HUDEP-2 (cell line): Measurements from ENCODE around the gene DRICH1.
"Not testable (repeated sequence)": the region's sequence is repeated elsewhere in the genome, so short reads cannot be mapped to it uniquely, and the experiment has no call there.

Experiments used
- DNase-seq, 76 experiments: peaks; one replicate each; lab custom pipeline; 2025; ENCODE audit not compliant: unreplicated experiment in 76 of 76; lab: John Stamatoyannopoulos, UW

The DRICH1 gene

DNA sequence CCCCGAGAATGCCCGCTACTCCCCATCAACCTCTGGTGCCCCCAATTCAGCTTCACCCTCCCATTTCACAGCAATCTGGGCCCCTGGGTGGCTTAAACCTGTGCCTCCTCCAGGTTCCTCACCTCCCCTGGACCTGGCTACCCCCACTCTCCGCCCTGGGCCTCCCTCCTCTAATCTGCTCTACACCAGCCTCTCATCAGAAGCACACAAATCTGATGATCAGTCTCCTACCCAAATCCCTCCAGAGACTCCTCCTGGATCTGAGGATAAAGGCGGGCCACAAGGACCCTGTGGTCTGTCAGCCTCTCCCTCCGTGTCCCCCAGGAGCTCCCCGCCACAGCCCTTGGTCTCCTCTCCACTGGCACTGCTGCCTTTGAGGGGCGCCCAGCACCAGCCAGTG, 28.9 kb downstream of the DRICH1 start:
- no peak for DNase-seq

DNA sequence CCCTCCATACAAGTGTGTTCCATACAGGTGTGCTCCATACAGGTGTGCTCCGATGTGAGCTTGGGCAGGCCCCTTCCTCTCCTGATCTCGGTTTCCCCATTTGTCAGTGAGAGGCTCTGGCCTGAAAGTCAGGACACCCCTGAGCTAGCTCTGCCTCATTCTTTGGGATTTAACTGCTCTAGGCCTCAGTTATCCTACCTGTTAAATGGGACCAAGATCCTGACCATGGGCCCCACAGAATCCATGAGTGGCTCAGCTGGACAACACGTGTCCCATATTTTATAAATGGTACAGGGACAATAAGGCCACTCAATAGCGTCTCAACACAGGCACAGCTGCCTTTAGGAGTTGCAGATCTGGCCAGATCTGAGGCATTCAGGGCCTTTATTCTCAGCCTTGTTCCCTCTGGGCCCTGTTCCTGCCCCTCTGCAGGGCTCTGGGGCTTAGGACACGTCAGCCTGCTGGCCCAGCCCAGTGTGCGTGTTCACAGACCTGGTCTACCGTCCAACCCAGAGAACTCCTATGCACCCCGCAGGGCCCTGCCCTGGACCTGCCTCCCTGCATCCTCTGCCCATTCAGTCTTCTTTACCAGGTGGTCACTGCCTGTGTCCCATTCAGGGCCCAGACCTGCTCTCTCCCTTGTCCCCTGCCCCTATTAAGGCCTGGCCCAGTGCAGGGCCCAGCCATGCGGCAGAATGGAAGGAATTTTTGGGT, 33.2 kb downstream of the DRICH1 start:
- DNase-seq: no peak

DNA sequence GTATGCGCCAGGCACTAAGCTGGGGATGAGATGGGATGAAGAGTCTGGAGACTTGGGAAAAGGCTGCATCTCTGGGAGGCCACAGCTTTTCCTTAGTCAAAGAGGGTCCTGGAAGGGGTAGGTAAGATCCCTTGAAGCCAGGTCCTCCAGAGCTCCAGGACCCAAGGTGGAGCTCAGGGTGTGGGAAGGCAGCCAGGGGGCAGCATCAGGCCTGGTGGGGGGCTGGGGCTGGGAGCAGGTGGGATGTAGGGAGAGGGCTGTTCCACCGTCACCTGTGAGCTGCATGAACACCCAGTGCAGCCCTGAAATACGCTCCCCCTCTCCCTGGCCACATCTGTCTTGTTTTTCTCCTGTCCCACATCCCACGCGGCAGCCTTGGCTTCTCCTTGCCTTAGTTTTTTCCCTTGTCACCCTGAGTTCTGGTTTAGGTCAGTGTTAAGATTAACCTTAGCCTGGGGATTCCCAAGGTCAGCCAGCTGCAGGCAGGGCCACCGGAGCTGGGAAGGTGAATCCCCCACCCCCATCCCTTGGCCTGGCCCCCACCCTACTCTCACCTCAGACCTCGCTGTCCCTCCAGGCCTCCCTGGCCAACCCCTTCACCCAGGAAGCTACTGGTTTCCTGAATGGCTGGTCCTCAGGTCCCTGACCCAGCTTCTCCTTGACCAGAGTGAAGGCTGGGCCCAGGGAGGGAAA, 34.4 kb downstream of the DRICH1 start:
- DNase-seq: not testable (repeated sequence)

DNA sequence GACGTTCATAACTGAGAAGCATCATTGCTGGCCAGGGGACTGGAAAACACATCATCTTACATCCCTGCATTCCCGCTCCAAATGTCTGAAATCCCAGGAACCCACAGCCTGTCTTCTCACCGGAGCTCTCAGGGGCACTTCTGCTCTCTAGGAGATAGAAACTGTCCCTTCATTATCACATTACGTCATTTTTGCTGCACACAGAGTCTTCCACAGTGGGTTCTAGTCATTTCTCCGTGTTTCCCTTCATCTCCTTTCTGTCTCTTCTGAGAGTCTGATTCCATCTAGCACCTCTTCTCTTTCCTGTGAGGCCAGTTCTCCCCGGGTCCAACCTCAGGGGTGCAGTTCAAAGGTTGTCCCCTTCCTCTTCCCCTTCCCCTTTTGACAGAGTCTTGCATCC, 36.2 kb downstream of the DRICH1 start:
- DNase-seq: not testable (repeated sequence)

DNA sequence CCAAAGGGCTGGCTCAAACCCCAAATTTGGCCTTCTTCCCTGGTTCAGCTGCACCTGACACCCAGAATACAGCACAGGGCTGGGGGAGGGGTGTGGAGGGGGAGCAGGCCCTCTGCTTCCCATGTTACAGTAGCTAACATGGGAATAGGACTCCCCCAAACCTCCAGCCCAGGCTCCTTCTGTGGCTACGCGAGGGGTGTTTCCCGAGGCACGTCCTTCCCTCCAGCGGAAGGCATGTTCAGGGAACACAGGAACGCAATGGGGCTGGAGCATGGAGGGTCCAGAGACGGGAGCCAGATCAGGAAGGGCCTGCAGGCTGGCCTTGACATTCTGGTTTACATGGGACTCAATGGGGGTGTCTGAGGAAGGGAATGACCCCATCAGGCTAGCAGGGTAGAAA, 40.3 kb downstream of the DRICH1 start:
- DNase-seq: no peak

DNA sequence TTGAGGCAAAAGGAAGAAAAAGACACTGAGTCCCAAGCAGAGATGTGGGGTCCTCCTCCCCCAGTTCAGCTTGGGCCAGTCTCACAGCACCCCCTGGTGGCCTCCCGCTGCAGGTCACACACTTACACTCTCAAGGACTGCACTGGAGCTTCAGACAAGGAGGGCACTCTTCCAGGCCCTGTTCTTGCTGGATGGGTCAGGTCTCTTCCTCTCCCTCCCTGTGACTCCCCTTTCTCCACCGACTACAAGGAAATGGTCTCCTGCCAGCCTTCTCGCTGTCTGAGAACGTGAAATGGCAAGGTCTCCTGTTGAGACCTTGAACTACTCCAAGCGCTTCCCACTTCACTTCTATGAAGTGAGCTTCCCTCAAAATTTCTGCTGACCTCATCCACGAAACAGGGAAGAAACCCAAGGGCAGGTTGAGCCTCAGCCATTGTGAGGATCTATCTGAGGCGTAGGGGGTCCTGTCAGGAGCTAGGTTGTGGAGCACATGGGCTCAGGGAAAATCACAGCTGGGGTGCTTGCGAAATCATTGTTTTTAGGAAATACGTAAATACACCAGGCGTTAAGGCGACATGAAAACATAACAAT, 40.8 kb downstream of the DRICH1 start:
- DNase-seq: peak in 36 of 76 experiments; percentile 6 to 62 (median 26)

DNA sequence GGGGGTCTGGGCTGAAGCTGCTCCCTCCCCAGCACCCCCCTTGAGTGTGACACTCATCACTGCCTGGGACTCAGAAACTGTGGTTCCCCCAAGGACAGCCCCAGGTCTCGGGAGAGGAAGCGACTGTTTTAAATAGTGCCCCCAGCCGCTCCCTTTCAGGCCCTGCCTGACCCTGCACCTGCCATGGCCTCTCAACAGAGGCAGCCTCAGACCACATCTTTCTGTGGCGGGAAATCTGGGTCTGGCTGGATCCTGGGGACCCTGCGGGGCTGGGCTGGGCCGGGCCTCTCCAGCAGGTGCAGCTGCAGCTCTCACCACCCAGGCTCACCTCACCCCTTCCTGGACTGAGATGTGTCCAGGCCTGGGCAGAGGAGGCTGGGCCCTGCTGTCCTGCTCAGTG, 48.3 kb downstream of the DRICH1 start:
- no peak for DNase-seq

DNA sequence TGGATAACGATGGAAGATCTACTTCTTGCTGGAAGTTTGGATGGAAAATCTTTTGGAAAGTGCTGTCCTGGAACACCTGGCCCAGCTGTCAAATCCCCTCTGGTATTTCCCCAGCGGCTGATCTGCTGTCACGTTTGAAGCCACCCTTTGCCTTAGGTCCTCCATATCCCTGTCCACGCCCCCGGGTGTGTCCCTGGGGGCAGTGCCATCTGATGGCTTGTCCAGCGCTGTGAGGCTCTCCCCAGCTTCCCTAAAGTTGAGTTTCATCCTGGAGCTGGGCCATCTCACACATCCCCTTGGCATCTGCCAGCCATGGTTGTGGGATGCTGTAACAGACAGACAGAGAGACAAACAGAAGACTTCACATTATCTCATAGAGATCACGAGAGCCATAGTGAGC, 49.0 kb downstream of the DRICH1 start:
- no peak for DNase-seq

DNA sequence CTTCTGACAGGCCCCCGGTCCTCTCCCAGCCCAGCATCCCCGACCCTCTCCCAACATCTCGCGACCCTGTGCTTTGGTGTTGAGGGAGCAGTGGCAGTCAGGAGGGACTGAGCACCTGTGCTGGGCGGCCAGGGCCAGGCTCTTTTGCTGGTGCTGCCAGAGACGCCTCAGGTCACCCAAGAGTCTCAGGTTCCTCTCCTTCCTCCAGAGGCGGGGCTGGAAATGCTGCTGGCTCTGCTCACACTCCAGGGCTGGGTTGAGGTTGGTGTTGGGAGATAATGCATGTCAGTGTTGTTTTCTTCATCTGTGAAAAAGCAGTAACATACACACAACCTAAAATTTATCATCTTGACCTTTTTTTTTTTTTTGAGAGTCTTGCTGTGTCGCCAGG, 50.9 kb downstream of the DRICH1 start:
- DNase-seq: peak in 2 of 76 experiments; percentile 5 to 15

DNA sequence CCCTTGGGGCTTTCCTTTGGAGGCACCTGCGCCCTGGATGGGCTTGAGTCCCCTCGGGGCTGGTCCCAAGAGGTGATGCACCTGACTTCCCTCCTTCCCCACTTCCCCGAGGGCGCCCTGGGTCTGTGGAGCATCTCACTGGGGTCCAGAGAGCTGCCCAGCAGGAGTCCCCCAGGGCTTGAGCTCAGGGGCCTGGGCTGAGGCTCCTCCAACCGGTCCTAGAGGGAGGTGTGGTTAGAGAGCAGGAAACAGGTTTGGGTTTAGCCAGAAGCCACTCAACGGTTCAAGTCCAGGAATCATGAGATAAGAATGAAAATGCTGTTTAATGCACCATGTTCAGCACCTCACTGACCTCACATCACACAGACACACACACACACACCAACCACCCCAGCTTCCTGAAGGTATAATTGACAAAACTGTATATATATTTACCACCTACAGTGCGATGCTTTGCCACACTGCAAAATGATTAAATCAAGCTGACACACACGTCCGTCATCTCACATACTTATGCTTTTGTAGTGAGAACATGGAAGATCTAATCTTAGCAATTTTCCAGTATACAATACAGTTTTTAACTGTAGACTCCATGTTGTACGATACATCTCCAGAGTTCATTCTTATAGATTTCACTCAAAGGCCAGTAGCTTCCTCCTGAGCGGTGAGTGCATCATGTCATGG, 51.4 kb downstream of the DRICH1 start:
- DNase-seq: peak in 1 of 76 experiments; percentile 8

DNA sequence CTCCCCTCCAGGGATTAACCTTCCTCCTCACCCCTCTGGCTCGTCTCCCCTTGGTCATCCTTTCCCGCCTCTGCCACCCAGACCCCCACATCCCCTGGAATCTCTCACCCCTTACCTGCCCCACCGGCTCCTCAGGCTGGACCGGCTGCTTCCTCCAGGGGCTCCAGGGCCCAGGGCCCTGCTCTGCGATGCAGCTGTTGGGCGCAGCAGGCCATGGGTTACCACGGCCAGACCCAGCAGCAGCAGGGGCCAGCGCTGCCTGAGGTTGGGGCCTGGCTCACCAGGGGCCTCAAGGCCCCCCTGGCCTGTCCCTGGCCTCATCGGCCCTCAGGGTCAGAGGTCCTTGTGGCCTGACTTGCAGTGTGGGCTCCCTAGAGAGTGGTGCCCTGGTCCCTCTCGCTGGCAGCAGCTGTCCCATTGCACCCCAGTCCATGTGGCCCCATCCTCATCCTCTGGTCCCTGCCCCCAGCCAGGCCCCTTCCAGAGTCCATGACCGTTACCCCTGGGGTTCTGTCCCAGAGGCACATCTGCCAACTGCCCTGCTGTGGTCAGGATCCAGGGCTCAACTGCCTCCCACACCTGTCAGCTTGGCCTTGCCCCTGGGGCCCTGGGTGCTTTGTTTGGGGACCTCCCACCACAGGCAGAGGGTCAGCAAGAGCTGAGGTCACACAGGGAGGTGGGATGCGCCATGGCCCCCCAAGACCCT, 52.1 kb downstream of the DRICH1 start, which contains the start of gene IGLL1:
TSS of gene IGLL1 (minus strand) at position 421 of the 706 bp plus-strand sequence. CDS start at position 321, 100 bp downstream.
- no peak for DNase-seq

DNA sequence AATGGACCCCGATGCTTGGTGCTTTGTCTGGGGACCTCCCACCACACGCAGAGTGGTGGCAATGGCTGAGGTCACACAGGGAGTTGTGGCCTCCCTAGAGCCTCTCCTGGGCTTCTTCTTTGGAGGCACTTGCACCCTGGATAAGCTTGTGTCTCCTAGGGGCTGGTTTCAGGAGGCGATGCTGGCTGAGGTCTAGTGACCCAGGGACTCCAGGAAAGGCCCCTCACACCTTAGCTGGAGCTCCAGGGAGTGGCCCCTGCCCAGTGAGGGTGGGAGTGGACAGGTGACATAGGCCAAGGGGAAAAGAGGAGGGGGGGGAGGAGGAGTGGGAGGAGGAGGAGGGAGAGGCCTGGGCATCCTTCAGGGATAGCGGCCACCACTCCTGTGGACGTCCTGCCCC, 52.8 kb downstream of the DRICH1 start:
- DNase-seq: no peak

DNA sequence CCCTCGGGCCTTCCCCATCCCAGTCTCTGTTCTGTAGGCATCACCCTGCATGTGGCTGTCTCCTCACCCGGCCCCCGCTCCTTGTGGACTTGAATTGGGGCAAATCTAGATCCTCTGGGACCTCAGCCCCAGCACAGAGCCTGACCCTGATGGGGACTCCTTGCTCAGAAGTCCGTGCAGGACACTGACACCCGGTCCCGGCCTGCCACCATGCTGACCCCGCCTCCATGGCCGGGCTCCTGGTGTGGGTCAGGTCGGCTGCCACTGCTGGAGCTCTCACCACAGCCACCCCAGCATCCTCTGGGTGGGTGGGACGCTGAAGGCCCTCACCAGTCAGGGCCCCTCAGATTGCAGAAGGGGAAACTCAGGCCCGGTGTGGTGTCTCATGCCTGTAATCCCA, 53.8 kb downstream of the DRICH1 start:
- no peak for DNase-seq

DNA sequence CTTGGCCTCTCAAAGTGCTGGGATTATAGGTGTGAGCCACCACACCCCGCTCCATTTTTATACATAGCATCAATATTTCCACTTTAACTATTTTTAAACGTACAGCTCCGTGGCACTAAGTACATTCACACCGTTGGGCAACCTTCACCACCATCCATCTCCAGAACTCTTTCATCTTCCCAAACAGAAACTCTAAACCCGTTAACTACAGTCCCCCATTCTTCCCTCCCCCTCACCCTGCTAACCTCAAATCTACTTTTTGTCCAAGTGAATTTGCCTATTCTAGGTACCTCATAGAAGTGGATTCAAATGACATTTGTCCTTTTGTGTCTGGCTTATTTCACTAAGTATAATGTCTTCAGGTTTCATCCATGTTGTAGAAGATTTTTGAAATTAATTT, 55.4 kb downstream of the DRICH1 start:
- no peak for DNase-seq

DNA sequence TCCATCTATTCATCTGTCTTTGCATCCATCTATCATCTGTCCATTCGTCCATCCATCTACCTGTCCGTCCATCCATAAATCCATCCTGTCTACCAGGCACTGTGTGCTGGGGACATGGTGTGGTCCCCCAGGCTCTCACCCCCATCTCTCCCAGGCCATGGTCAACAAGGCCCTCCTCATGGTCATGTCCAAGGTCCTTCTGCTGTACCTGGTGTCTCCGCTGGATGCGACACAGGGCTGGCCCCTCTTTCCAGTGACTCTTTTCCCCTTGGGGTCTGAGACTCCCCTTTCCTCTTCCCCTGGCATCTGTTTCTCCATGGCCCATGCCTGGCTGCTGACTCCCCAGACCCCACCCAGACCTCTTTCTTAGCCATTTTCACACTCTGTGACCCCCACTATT, 56.5 kb downstream of the DRICH1 start:
- no peak for DNase-seq

DNA sequence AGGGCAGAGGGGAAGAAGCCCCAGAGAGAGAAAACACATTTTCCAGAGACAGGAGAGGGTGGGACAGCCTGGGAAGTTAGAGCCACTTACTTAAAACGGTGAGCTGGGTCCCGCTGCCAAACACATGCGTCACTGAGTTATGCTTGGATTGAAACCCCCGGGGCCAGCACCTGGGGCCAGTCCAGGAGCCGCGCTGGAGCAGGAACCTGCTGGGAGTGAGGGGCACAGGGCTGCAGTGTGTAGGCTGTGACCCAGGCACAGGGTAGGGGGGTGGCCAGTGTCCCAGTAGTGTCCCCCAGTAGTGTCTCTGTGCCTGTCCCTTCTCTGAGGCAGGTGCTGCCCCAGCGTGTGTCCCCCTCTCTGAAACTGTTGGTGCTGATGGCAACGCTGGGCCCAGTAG, 57.2 kb downstream of the DRICH1 start:
- DNase-seq: no peak

DNA sequence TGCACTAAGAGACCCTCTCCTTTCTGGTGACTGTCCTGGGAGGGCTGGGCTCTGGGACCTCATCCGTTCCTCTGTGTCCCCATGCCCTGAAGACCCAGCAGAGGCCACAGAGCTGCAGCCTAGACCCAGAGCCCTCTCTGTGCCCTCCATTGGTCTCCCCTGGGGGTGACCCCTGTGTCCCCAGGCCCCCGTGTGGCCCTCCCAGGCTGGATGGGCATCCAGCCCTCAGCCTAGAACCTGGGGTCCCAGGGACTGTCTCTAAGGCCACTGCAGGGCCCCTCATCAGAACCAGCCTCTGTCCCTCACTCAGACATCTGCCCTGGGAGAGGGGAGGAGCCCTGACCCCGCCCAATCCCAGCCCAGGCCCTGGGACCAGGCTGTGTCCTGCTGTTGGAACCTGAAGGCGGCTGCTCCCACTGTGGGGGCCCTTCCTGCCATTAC, 57.7 kb downstream of the DRICH1 start:
- DNase-seq: no peak

DNA sequence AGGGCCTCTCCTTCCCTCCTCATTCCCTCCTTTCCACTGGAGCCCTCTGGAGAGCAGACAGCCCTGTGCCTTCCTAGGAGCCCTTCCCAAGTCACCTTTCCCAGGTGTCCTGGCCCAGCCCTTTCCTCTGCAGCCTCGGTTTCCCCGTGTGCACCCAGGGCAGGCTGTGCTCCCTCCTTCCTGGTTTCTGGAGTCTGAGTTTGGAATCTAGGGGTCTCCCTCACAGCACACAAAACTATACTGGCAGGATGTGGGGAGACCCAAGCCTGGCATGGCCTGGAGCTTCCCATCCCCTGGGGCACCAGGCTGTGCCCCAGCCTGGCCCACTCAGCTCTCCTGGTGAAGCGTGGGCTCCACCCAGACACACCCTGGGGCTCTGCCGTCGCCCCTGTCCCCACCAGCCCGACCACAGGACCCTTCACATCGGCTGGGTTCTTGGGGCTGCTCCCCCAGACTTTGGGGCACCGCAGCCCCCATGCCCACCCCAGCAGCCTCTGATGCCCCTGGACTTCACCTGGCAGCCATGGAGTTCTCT, 58.4 kb downstream of the DRICH1 start:
- not testable (repeated sequence) for DNase-seq

DNA sequence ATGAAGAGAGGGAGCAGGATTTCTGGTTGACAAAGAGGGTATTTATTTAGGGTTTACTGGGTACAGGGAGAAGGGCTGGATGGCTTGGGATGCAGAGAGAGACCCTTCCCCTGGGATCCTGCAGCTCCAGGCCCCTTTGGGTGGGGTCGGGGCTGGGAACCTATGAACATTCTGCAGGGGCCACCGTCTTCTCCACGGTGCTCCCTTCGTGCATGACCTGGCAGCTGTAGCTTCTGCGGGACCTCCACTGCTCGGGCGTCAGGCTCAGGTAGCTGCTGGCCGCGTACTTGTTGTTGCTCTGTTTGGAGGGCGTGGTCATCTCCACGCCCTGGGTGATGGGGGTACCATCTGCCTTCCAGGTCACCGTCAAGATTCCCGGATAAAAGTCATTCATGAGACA, 59.0 kb downstream of the DRICH1 start:
- DNase-seq: not testable (repeated sequence)

DNA sequence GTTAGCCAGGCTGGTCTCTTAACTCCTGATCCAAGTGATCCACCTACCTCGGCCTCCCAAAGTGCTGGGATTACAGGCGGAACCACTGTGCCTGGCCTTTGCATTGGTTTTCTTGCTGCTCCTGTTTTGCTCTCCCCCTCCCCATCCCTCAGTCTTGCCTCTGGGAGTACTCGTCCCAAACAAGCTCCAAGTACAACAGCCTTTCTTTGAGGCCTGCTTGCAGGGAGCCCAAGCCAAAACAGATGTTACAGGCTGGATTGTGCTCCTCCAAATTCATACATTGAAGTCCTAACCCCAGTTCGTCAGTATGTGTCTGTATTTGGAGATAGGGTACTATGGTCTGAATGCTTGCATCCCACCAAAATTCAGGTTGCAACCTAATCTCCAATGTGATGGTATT, 60.6 kb downstream of the DRICH1 start:
- DNase-seq: no peak
